Measurements from ENCODE around the gene HIPK4. TPM values are rescaled to one million over a fixed set of nuclear protein-coding genes. Genes with fewer than 3 reads are reported as not detected.

HIPK4 gene
- total RNA-seq, 2 experiments from 2014 or later: not detected

GRCh38 chr19:40367577-40368434 lies 22.2 kb downstream of the HIPK4 start:
- Mint-ChIP-seq H3K4me1 (peaks cover 13% of the 10 kb centered on the region), H3K27ac (no peak overlapping the region), H3K4me3 (no peak overlapping the region), H3K36me3 (peaks cover 2% of the 10 kb centered on the region), H3K27me3 (no peaks in the 10 kb centered on the region), H3K9me3 (no peaks in the 10 kb centered on the region)
- DNase-seq: no peak

- Mint-ChIP-seq H3K4me3 (no peak overlapping the region), H3K27me3 (no peaks in the 10 kb centered on the region), H3K4me1 (peaks cover 12% of the 10 kb centered on the region), H3K36me3 (peaks cover 2% of the 10 kb centered on the region), H3K27ac (no peak overlapping the region), H3K9me3 (no peaks in the 10 kb centered on the region)
- no peak for DNase-seq
Observed at GRCh38 chr19:40366697-40367561, 23.1 kb downstream of the HIPK4 start.

GRCh38 chr19:40365613-40366401 lies 24.2 kb downstream of the HIPK4 start:
- no peak overlapping the region for H3K27ac Mint-ChIP-seq
- H3K4me1 Mint-ChIP-seq: peaks cover 14% of the 10 kb centered on the region
- no peaks in the 10 kb centered on the region for H3K27me3 Mint-ChIP-seq
- peak overlapping the region; percentile 42 for H3K4me3 Mint-ChIP-seq
- H3K36me3 Mint-ChIP-seq: peaks cover 2% of the 10 kb centered on the region
- H3K9me3 Mint-ChIP-seq: no peaks in the 10 kb centered on the region
- DNase-seq: peak; percentile 50

DNA sequence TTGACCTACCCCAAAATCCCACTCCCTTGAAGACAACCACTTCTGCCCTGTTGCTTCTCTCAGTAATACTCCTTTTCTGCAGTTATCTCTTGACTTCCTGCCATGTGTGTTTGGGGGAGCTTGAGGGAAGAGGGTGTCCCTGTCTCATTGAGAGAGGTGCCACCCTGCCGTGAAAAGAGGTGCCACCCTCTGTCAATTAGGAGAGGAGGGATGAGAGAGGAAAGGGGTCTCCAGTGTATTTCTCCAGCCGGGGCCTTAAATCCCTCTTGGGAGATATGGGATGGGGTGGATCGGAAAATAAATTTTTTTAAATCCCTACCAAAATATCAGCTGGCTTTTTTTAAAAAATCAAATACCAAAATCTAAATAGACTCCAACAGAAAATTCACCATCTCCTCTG lies 25.0 kb downstream of the HIPK4 start:
- Mint-ChIP-seq H3K36me3 (peaks cover 2% of the 10 kb centered on the region), H3K27ac (no peak overlapping the region), H3K9me3 (no peaks in the 10 kb centered on the region), H3K4me3 (peak overlapping the region; percentile 42), H3K4me1 (peaks cover 15% of the 10 kb centered on the region), H3K27me3 (no peaks in the 10 kb centered on the region)
- DNase-seq: no peak

DNA sequence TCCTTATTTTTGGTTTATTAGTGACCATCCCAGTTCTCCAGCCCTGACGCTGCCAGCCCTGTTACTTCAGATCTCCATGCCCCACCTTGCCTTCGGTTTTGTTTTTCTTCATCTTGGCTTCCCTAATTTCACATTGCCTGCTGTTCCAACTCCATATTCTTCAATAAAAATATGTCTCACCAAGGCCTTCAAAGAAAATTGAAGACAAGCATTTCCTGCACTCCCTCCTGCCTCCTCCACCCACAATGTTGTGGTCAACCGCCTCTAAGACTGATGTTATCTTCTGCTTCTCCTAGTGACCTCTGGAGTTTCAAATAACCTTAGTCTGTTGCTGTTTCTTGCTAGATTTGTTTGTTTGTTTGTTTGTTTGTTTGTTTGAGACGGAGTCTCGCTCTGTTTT lies 26.9 kb downstream of the HIPK4 start:
- Mint-ChIP-seq H3K27ac (no peak overlapping the region), H3K36me3 (peaks cover 2% of the 10 kb centered on the region), H3K9me3 (no peaks in the 10 kb centered on the region), H3K4me3 (no peak overlapping the region), H3K4me1 (peaks cover 18% of the 10 kb centered on the region), H3K27me3 (no peaks in the 10 kb centered on the region)
- no peak for DNase-seq

GRCh38 chr19:40362160-40362559 lies 27.8 kb downstream of the HIPK4 start:
- no peaks in the 10 kb centered on the region for H3K9me3 Mint-ChIP-seq
- no peak overlapping the region for H3K4me3 Mint-ChIP-seq
- H3K4me1 Mint-ChIP-seq: peaks cover 20% of the 10 kb centered on the region
- no peaks in the 10 kb centered on the region for H3K27me3 Mint-ChIP-seq
- H3K27ac Mint-ChIP-seq: no peak overlapping the region
- DNase-seq: no peak
- peaks cover 2% of the 10 kb centered on the region for H3K36me3 Mint-ChIP-seq

DNA sequence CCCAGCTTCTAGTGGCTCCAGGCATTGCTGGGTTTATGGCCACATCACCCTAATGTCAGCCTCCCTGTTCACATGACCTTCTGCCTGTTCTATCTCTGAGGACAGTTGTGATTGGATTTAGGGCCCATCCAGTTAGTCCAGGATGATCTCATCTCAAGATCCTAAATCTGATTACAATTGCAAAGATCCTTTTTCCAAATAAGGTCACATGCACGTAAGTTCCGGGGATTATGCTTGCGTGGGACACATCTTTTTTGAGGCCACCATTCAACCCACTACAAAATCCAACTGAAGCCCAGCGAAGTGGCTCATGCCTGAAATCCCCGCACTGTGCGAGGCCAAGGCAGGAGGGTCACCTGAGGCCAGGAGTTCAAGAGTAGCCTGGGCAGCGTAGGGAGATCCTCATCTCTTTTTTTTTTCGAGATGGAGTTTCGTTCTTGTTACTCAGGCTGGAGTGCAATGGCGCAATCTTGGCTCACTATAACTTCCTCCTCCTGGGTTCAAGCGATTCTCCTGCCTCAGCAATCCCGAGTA lies 29.2 kb downstream of the HIPK4 start:
- H3K9me3 Mint-ChIP-seq: no peaks in the 10 kb centered on the region
- no peak overlapping the region for H3K4me3 Mint-ChIP-seq
- H3K4me1 Mint-ChIP-seq: peaks cover 32% of the 10 kb centered on the region
- no peaks in the 10 kb centered on the region for H3K27me3 Mint-ChIP-seq
- no peak overlapping the region for H3K27ac Mint-ChIP-seq
- peaks cover 4% of the 10 kb centered on the region for H3K36me3 Mint-ChIP-seq
- DNase-seq: no peak

- no peak for DNase-seq
- Mint-ChIP-seq H3K4me3 (no peak overlapping the region), H3K4me1 (peaks cover 31% of the 10 kb centered on the region), H3K9me3 (no peaks in the 10 kb centered on the region), H3K27me3 (no peaks in the 10 kb centered on the region), H3K36me3 (peaks cover 4% of the 10 kb centered on the region), H3K27ac (no peak overlapping the region)
Observed at GRCh38 chr19:40360020-40360707, 29.8 kb downstream of the HIPK4 start.

DNA sequence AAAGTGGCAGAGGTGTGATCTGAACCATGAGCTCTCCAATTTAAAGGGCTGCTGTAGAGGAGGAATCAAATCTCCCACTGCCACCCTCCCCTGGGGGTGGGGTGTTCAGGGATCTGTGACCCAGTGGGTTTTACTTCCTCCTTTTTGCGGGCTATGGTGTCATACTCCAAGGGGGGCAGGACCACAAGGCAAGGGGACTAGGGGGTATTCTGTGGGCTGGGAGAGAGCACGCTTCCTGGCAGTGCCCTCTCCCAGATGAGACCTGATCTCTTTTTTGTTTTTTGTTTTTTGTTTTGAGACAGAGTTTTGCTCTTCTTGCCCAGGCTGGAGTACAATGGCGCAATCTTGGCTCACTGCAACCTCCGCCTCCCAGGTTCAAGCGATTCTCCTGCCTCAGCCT lies 31.2 kb downstream of the HIPK4 start:
- H3K9me3 Mint-ChIP-seq: no peaks in the 10 kb centered on the region
- peaks cover 2% of the 10 kb centered on the region for H3K36me3 Mint-ChIP-seq
- H3K27ac Mint-ChIP-seq: peak overlapping the region; percentile 63
- no peak overlapping the region for H3K4me3 Mint-ChIP-seq
- DNase-seq: no peak
- peaks cover 27% of the 10 kb centered on the region for H3K4me1 Mint-ChIP-seq
- H3K27me3 Mint-ChIP-seq: no peaks in the 10 kb centered on the region

DNA sequence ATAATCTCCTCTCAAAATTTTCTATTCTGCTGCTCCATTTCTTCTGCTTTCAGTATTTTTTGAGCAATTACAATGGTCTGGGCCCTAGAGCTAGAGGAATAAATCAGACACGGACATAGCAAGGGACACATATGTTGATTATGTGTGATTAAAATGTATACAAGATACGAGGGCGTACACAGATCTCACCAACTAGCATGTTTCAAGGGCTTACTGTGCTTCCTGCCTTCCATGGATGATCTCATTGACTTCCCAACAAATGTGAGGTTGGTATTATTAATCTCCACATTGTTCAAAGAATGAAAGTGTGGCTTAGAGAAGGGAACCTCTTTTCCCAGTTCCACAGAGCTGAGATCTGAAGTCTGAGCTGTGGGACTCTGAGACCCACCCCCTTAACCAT lies 32.3 kb downstream of the HIPK4 start:
- Mint-ChIP-seq H3K4me3 (no peak overlapping the region), H3K36me3 (peaks cover 2% of the 10 kb centered on the region), H3K4me1 (peaks cover 22% of the 10 kb centered on the region), H3K9me3 (no peaks in the 10 kb centered on the region), H3K27ac (no peak overlapping the region), H3K27me3 (no peaks in the 10 kb centered on the region)
- no peak for DNase-seq

GRCh38 chr19:40356681-40357595 lies 33.0 kb downstream of the HIPK4 start:
- Mint-ChIP-seq H3K4me3 (no peak overlapping the region), H3K36me3 (peaks cover 2% of the 10 kb centered on the region), H3K27ac (peak overlapping the region; percentile 4), H3K9me3 (no peaks in the 10 kb centered on the region), H3K4me1 (peaks cover 22% of the 10 kb centered on the region), H3K27me3 (no peaks in the 10 kb centered on the region)
- DNase-seq: no peak

DNA sequence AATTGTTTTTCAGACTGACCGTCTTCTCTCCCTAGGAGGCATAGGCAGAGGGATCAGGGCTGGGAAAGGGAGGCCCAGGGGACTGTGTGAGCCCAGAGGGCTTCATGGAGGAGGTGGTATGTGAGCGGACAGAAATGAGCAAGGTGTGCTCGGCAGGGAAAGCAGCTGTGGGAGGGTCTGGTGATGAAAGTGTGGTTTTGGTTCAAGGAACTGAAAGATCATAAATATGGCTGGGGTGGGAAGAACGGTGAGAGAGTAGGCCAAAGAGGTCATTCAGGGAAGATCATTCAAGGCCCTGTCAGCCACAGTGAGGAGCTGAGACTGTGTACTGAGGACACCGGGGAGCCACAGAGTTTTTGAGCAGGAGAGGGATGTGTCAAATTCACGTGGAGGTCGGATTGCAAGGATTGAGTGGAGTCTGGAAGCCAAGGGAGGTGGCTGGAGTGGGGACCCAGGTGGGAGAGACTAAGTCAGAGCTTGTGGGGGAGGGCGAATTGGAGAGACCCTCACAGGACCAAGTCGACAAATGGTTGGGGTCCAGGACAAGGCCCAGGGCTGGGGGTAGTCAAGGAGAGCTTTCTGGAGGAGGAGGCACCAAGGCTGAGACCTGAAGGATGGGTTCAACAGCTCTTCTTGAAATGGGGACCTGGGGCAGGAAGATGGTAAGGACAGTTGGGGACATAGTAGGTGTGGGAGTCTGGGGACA lies 33.9 kb downstream of the HIPK4 start:
- no peaks in the 10 kb centered on the region for H3K9me3 Mint-ChIP-seq
- no peaks in the 10 kb centered on the region for H3K27me3 Mint-ChIP-seq
- H3K4me1 Mint-ChIP-seq: peaks cover 21% of the 10 kb centered on the region
- H3K27ac Mint-ChIP-seq: peak overlapping the region; percentile 4
- DNase-seq: no peak
- no peak overlapping the region for H3K4me3 Mint-ChIP-seq
- peaks cover 2% of the 10 kb centered on the region for H3K36me3 Mint-ChIP-seq

DNA sequence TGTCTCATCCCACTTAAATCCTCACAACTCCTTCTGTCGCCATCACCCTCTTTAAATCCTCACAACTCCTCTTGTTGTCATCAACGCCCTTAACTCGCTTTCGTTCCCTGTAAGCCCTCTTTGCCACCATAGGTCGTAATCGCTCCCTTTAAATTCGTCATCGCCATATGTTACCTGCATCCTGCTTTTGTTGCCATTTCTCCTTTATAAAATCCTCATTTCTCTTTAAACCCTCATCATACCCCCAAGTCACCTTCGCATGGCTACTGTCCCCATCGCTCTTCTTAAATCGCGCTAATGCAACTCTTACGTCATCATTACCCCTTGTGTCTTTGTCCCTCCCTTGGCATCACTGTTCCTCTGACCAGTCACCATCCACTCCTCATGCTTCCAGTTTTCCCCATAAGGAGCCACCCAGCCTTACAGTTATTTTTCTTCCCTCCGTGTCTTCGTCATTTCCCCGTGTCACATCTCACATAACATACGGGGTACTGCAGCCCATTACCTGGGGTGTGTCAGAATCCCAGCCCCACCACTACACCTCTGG lies 40.9 kb downstream of the HIPK4 start:
- H3K9me3 Mint-ChIP-seq: no peaks in the 10 kb centered on the region
- peak overlapping the region; percentile 87 for H3K4me3 Mint-ChIP-seq
- H3K36me3 Mint-ChIP-seq: peaks cover 2% of the 10 kb centered on the region
- DNase-seq: no peak
- H3K4me1 Mint-ChIP-seq: peaks cover 4% of the 10 kb centered on the region
- no peaks in the 10 kb centered on the region for H3K27me3 Mint-ChIP-seq
- H3K27ac Mint-ChIP-seq: peak overlapping the region; percentile 77
